Endodermal cell (in vitro differentiated cells): ENCODE results near the gene SETD4. TPM values are rescaled to one million over a fixed set of nuclear protein-coding genes. Genes with fewer than 3 reads are reported as not detected.

ENCODE experiments used
- DNase-seq: peaks from one replicate; pipeline ENCODE4 v3.0.0-alpha.2; 2017
- H3K27ac ChIP-seq: 2 replicates; pipeline ENCODE4 v1.5.1; 2013; ENCODE audit warnings: mild to moderate bottlenecking, low read depth, low read length, moderate library complexity
- H3K27me3 ChIP-seq: 2 replicates; pipeline ENCODE4 v1.6.1; 2013; ENCODE audit warnings: mild to moderate bottlenecking, low read length, moderate library complexity; ENCODE audit not compliant: insufficient read depth, control insufficient read depth, poor library complexity, severe bottlenecking
- H3K36me3 ChIP-seq: 2 replicates; pipeline ENCODE4 v1.7.0; 2013; ENCODE audit warnings: mild to moderate bottlenecking, low read length, moderate library complexity; ENCODE audit not compliant: control insufficient read depth, insufficient read depth
- H3K4me1 ChIP-seq: one replicate; pipeline ENCODE4 v1.7.0; 2013; ENCODE audit warnings: low read length; ENCODE audit not compliant: control insufficient read depth, insufficient read depth
- H3K4me3 ChIP-seq: 2 replicates; pipeline ENCODE4 v1.5.1; 2013; ENCODE audit warnings: mild to moderate bottlenecking, low read length, moderate library complexity
- H3K9ac ChIP-seq: 2 replicates; pipeline ENCODE4 v1.6.1; 2013; ENCODE audit warnings: mild to moderate bottlenecking, low read length, moderate library complexity; ENCODE audit not compliant: poor library complexity, severe bottlenecking; ENCODE audit errors: extremely low read depth
- H3K9me3 ChIP-seq: 2 replicates; pipeline ENCODE4 v1.6.1; 2013; ENCODE audit warnings: mild to moderate bottlenecking, low read length, moderate library complexity; ENCODE audit not compliant: control insufficient read depth
- H3K27ac Mint-ChIP-seq: 2 replicates; pipeline ENCODE4 v1.8.0; 2020; ENCODE audit warnings: mixed read lengths
- H3K27me3 Mint-ChIP-seq: 2 replicates; pipeline ENCODE4 v1.8.0; 2021; ENCODE audit warnings: mild to moderate bottlenecking, mixed read lengths; ENCODE audit not compliant: insufficient read depth
- H3K36me3 Mint-ChIP-seq: 2 replicates; pipeline ENCODE4 v1.8.0; 2020; ENCODE audit warnings: low read depth, mixed read lengths
- H3K4me1 Mint-ChIP-seq: 2 replicates; pipeline ENCODE4 v1.8.0; 2020; ENCODE audit warnings: mixed read lengths
- H3K4me3 Mint-ChIP-seq: 2 replicates; pipeline ENCODE4 v1.8.0; 2020; ENCODE audit warnings: mild to moderate bottlenecking, moderate library complexity, mixed read lengths
- H3K9me3 Mint-ChIP-seq: 2 replicates; pipeline ENCODE4 v1.8.0; 2020; ENCODE audit warnings: mild to moderate bottlenecking, mixed read lengths
- WGBS, 2 experiments: methylation state at CpG; one replicate each; pipeline versions ENCODE4 v1.1.5 to v1.1.7; 2013; ENCODE audit warnings: missing lambda C conversion rate in 2 of 2, mixed read lengths in 1 of 2; ENCODE audit not compliant: insufficient coverage in 1 of 2, insufficient read length in 1 of 2; 5-methylcytosine and 5-hydroxymethylcytosine counted together
- total RNA-seq, 2 donors: library from RNA; stranded (reverse); fragmentation: NEBNext Ultra II Directional in 1 of 2; extraction: Animal tissue kit (Norgen Biotek cat#: 25700) in 1 of 2; gene quantifications; 2 replicates in 1 of 2; 3 replicates in 1 of 2; pipeline ENCODE4 v1.2.1, GENCODE V29; 2021
- TF ChIP-seq, protein P1 (sequence below): fragments of 200-600 bp; sonication (generic); conservative IDR thresholded peaks from 2 replicates; pipeline ENCODE4 v1.5.0; 2021; ENCODE audit warnings: antibody characterized with exemption, mild to moderate bottlenecking

SETD4 gene
- total RNA-seq, 2 donors from 2014 or later: 27.8 to 31.9 TPM

DNA sequence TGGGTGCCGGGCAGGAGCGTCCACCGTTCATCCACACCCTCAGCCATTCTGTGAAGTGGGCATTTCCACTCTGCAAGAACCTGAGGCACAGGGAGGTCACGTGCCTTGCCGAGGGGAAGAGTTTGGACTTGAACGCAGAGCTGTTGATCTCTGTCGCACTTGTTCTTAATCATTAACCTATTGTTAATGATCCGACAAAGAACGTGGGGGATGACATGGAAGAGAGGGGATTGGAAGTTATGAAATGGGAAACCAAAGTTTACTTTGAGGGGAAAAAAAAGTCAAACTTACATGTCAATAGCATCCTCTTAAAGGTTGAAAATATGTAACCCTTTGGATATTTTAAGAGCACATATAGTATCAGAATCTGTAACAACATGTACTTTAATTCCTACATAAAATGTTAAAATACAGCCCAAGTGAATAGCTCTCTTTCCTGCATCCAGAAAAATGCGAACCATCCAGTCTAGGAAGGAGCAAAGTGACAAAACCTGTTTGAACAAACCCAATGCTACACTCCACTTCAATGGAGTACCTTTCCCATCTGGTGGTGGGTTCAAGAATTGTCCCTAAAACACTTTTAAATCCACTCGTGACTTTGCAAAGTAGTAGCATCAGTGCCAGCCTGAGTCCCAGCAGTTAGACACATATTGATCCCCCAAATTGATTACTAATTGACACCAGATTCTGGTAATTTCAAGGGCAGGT is 75.5 kb downstream of the SETD4 start:
- Mint-ChIP-seq H3K27me3 (peaks cover 72% of the 10 kb centered on the region), H3K27ac (no peak overlapping the region), H3K9me3 (no peaks in the 10 kb centered on the region), H3K4me1 (peaks cover 14% of the 10 kb centered on the region), H3K4me3 (no peak overlapping the region), H3K36me3 (no peaks in the 10 kb centered on the region)
- TF ChIP-seq, protein P1, sequence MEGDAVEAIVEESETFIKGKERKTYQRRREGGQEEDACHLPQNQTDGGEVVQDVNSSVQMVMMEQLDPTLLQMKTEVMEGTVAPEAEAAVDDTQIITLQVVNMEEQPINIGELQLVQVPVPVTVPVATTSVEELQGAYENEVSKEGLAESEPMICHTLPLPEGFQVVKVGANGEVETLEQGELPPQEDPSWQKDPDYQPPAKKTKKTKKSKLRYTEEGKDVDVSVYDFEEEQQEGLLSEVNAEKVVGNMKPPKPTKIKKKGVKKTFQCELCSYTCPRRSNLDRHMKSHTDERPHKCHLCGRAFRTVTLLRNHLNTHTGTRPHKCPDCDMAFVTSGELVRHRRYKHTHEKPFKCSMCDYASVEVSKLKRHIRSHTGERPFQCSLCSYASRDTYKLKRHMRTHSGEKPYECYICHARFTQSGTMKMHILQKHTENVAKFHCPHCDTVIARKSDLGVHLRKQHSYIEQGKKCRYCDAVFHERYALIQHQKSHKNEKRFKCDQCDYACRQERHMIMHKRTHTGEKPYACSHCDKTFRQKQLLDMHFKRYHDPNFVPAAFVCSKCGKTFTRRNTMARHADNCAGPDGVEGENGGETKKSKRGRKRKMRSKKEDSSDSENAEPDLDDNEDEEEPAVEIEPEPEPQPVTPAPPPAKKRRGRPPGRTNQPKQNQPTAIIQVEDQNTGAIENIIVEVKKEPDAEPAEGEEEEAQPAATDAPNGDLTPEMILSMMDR: peak; percentile 52
- Histone ChIP-seq H3K36me3 (no peaks in the 10 kb centered on the region), H3K4me3 (no peak overlapping the region), H3K4me1 (peaks cover 17% of the 10 kb centered on the region), H3K27ac (no peak overlapping the region), H3K9me3 (peaks cover 7% of the 10 kb centered on the region), H3K9ac (no peak overlapping the region), H3K27me3 (peaks cover 30% of the 10 kb centered on the region)
- WGBS, 2 experiments: 84 to 85% methylated on average over 9 to 11 of the region's 11 CpGs
- no peak for DNase-seq

Other genes starting within 250 kb of the SETD4 start
- gene CBR1, start 9.5 kb upstream of the SETD4 start, total RNA-seq: 10 to 100 TPM in 1 of 2 donors, under 1 TPM in 1; 0.40 to 15.1 TPM
- not detected for gene CBR3, start 74.6 kb upstream of the SETD4 start, total RNA-seq
- gene DOP1B, start 96.3 kb upstream of the SETD4 start, total RNA-seq: 1 to 10 TPM; 7.8 to 8.0 TPM